GM19238 (cell line): ENCODE data around the gene WIPI1.
"Not testable (repeated sequence)": the region's sequence is repeated elsewhere in the genome, so short reads cannot be mapped to it uniquely, and the experiment has no call there.

Experiments
- DNase-seq: peaks from one replicate; pipeline ENCODE4 v3.0.0; 2011; ENCODE audit warnings: low spot score; ENCODE audit not compliant: insufficient read length

The WIPI1 gene

GRCh38 chr17:68417317-68417716 lies 40.0 kb downstream of the WIPI1 start:
- DNase-seq, result no peak

GRCh38 chr17:68414901-68415300 lies 42.4 kb downstream of the WIPI1 start:
- DNase-seq, result not testable (repeated sequence)

DNA sequence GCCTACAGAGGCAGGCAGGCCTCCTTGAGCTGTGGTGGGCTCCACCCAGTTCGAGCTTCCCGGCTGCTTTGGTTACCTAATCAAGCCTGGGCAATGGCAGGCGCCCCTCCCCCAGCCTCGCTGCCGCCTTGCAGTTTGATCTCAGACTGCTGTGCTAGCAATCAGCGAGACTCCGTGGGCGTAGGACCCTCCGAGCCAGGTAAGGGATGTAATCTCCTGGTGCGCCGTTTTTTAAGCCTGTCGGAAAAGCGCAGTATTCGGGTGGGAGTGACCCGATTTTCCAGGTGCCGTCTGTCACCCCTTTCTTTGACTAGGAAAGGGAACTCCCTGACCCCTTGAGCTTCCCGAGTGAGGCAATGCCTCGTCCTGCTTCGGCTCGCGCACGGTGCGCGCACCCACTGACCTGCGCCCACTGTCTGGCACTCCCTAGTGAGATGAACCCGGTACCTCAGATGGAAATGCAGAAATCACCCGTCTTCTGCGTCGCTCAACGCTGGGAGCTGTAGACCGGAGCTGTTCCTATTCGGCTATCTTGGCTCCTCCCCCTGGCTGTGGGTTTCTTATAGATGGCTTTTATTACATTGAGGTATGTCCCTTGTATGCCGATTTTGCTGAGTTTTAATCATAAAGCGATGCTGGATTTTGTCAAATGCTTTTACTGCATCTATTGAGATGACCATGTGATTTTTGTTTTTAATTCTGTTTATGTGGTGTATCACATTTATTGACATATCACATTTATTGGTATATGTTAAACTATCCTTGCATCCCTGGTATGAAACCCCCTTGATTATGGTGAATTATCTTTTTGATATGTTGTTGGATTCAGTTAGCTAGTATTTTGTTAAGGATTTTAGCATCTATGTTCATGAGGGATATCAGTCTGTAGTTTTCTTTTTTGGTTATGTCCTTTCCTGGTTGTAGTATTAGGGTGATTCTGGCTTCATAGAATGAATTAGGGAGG lies 43.4 kb downstream of the WIPI1 start:
- not testable (repeated sequence) for DNase-seq

DNA sequence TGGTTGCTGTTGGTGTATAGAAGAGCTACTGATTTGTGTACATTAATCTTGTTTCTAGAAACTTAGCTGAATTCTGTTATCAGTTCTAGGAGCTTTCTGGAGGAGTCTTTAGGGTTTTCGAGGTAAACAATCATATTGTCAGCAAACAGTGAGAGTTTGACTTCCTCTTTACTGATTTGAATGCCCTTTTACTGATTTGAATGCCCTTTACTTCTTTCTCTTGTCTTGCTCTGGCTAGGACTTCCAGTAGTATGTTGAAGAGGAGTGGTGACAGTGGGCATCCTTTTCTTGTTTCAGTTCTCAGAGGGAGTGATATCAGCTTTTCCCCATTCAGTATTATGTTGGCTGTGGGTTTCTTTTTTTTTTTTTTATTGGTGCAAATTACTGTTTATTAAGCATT lies 49.6 kb downstream of the WIPI1 start:
- not testable (repeated sequence) for DNase-seq

DNA sequence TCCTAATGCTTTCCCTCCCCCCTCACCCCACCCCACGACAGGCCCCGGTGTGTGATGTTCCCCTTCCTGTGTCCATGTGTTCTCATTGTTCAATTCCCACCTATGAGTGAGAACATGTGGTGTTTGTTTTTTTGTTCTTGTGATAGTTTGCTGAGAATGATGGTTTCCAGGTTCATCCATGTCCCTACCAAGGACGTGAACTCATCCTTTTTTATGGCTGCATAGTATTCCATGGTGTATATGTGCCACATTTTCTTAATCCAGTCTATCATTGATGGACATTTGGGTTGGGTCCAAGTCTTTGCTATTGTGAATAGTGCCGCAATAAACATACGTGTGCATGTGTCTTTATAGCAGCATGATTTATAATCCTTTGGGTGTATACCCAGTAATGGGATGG lies 53.5 kb downstream of the WIPI1 start:
- not testable (repeated sequence) for DNase-seq

GRCh38 chr17:68403122-68403521 lies 54.2 kb downstream of the WIPI1 start:
- DNase-seq, result no peak

DNA sequence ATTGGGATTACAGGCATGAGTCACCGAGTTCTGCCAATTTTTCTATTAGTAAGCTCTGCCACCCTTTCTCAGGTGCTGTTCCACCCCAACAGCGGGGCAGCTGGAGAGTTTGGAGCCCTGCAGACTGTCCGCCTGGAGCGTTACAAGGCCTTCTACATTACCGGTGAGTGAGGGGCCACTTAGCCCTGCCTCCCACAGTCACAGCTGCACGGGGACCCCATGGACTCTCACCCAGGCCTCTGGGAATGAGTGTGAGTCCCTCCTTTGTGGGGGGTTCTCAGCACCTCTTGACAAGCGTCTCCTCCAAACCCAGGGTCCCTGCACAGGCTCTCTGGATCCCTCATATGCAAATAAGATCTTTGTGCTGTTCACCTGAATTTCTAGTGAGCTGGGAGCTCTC lies 56.0 kb downstream of the WIPI1 start:
- DNase-seq, result no peak

- DNase-seq, result no peak
Measured at GRCh38 chr17:68400404-68400735, 56.9 kb downstream of the WIPI1 start.

- no peak for DNase-seq
Measured at GRCh38 chr17:68399638-68400403, 57.5 kb downstream of the WIPI1 start.

DNA sequence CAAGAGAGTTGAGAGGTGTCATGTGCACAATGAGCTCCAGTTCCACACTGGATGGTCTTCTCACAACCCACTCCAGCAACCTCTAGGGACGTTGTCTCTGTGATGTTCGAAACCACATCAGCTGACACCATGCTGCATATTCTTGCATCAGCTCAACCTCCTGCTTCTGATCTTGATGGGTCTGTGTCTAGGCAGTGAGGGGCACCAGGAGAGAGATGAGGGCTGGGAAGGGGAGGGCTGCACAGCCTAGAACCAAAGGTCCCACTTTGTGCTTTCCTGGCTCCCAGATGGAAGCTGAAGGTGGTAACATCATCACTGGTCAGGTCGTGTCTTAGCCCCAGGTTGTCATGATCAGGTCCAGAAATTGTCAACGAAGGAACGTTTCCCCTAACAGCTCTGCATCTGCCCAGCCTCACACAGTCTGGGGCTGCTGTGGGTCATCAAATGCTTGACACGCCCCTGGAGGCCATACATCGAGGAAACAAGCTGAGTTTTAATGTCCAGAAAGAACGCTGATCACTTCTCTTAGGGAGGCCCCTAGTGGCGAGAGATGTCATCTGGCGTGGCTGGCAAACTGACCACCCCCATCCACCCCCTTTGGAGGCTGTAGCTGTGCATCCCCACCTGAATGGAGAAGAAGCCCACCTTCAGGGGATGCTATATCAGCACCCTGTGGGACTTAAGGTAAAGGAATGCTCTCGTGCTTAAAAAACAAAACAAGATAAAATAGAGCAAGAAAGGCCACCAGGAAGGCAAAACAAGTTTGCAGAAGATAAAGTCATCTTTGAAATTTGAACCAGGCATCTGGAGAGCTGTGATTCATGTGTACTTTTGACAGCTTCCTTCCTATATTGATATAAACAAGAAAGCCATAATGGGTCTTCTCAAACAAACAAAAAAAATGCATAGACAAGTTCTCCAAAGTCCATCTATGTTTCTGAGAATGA lies 58.3 kb downstream of the WIPI1 start:
- DNase-seq, result peak; percentile 64

GRCh38 chr17:68397108-68397536 lies 60.2 kb downstream of the WIPI1 start:
- DNase-seq, result no peak

DNA sequence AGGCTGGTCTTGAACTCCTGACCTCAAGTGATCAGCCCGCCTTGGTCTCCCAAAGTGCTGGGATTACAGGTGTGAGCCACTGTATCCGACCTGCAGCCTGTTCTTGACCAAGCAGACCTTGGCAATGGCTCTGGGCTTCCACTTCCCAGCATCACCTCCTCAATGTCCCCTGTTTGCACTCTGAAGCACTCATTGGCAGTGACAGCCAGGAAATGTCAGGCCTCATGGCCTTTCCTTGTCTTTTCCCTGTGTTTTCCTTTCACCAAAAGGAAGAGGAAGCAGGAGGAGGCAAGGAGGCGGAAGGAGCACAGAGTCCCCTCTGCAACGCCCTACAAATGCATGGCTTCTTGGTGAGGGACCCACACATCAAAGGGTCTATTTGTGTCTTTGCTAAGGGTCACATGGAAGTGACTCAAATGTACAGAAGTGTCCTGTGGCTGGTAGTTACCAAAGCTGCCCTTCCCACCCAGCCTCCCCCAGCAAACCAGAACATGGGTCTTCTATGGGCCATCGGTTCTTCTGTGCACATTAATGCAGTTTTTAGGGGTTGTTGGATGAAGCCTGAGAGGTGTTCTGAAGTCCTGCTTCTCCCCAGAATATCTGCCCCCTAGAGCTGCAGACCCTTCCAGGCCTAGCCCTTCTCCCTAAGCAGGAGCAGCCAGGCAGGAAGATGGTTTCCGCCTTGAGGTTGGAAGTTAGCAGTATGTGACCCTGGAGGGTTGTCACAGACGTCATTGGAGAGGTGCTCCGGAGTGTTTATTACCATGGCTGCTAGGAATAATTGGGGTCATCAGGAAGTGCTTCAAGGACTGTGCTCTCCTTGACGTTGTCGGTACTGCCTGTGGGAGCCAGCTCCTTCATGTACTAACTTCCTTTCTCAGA lies 60.8 kb downstream of the WIPI1 start:
- no peak for DNase-seq

GRCh38 chr17:68394608-68395331 lies 62.5 kb downstream of the WIPI1 start:
- no peak for DNase-seq

GRCh38 chr17:68391561-68392268 lies 65.6 kb downstream of the WIPI1 start:
- DNase-seq, result no peak

DNA sequence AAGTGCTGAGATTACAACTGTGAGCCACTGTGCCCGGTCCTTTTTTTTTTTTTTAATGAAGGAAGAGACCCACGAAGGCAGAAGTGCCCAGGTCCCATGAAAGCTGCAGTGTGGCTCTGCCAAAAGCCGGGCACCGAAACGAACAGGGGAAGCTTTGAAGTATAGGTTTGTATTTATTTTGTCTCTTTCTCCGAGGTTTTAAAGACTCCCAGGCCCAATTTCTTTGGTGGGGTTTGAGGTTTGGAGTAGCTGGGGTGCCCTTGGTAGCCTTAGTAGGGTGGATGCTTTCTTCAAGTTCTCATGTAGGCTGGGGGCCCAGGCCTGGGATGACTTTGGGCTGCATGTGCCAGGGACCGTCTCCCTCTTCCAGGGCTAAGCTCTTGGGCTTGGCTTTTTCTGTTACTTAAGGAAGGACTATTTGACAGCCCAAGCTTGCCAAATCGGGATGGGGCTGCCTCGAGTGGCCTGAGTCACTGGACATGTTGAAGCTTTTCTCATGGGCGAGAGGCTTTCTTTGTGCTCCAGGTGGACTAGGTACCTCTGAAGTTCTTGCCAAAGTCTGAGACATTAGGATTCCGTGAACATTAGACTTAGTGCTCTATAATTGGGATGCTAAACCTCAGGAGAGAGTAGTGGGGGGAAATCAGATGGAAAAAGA lies 66.3 kb downstream of the WIPI1 start:
- DNase-seq, result no peak

DNA sequence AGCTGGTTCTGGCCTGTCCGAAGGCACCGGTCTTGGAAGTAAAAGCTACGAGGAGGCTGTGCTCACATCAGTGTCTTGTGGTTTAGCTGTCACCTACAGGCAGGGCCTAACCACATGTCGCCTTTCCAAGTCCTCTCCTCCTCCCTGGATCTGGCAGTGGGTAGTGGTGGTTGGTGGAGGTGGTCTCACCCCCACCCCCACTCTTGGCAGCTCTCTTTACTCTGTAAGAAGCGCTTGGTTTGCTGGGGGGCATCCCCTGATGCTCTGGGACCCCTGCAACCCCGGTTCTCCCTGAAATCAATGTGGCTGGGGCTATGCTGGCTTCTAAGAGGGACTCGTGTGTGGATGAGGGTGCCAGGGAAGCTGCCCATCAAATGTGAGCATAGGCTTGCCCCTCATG lies 68.3 kb downstream of the WIPI1 start:
- DNase-seq, result no peak

DNA sequence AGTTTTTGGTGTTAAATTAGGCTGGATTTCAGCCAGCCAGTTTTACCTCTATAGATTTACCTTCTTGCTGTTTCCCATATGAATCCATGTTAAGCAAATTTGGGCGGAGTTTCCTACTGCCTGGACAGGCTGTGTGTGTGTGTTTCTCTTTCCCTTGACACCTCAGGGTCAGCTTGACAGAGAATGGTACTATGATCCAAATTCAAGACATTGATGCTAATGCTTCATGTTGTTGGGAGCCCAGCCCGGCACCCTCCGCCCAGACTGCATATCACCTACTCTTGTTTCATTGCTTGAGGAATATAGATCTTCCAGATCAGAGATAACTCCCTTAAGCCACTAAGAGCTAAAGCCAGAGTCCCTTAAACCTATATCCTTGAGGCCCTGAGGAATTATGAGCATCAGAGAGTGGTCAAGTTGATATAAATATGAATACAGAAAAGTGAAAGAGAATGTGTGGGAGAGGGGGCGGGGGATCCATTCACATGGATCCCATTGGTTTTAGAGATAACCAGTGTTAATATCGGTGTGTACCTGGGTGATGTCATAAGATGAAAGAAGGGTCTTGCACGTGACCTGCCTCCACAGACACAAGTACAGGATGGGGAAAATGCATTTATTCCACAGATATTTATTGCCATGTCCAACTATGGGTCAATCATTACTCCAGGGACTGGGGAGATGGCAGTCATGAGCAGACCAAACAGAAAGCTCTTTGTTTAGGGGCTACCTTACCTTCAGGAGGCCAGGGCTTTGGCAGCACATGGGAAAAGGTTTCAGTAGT lies 69.7 kb downstream of the WIPI1 start:
- DNase-seq, result no peak
